NCI-H345 (cell line): ENCODE results near the gene MBD3L5.
"Not testable (repeated sequence)": the region's sequence is repeated elsewhere in the genome, so short reads cannot be mapped to it uniquely, and the experiment has no call there.

ENCODE experiments used
- DNase-seq: peaks from one replicate; lab custom pipeline; 2025; lab: John Stamatoyannopoulos, UW

The MBD3L5 gene

GRCh38 chr19:7030278-7030677 lies at the start of gene MBD3L5:
MBD3L5 (plus strand) TSS chr19:7030578; CDS start chr19:7030612, 34 bp downstream.
- DNase-seq: not testable (repeated sequence)

GRCh38 chr19:6983448-6983847 lies 46.9 kb upstream of the MBD3L5 start:
- no peak for DNase-seq

- no peak for DNase-seq
These were observed 42.5 kb upstream of the MBD3L5 start for GRCh38 chr19:6987850-6988249.

- DNase-seq: no peak
These were observed 42.1 kb upstream of the MBD3L5 start for GRCh38 chr19:6988257-6988656.

GRCh38 chr19:6995054-6995453 lies 35.3 kb upstream of the MBD3L5 start:
- DNase-seq: no peak

GRCh38 chr19:6996810-6997209 lies 33.6 kb upstream of the MBD3L5 start:
- DNase-seq: no peak

GRCh38 chr19:6997679-6998445 lies 32.5 kb upstream of the MBD3L5 start:
- no peak for DNase-seq

GRCh38 chr19:6999933-7000332 lies 30.4 kb upstream of the MBD3L5 start:
- DNase-seq: no peak

- no peak for DNase-seq
These were observed 30.0 kb upstream of the MBD3L5 start for GRCh38 chr19:7000333-7000732.

- DNase-seq: no peak
These were observed 29.6 kb upstream of the MBD3L5 start for GRCh38 chr19:7000816-7001215.

- no peak for DNase-seq
These were observed 26.0 kb upstream of the MBD3L5 start for GRCh38 chr19:7004313-7004931.

- no peak for DNase-seq
These were observed 24.2 kb upstream of the MBD3L5 start for GRCh38 chr19:7006135-7006704.

- no peak for DNase-seq
These were observed 22.5 kb upstream of the MBD3L5 start for GRCh38 chr19:7007859-7008258.

GRCh38 chr19:7010722-7011593 lies 19.4 kb upstream of the MBD3L5 start:
- no peak for DNase-seq

- DNase-seq: no peak
These were observed 16.7 kb upstream of the MBD3L5 start for GRCh38 chr19:7013678-7014077.

GRCh38 chr19:7018828-7019227 lies 11.6 kb upstream of the MBD3L5 start:
- no peak for DNase-seq

- DNase-seq: not testable (repeated sequence)
These were observed 9.0 kb upstream of the MBD3L5 start, which contains the start of gene MBD3L2B for GRCh38 chr19:7021331-7021730. MBD3L2B (minus strand) TSS chr19:7021431; CDS start chr19:7021397, 34 bp downstream.

GRCh38 chr19:7028790-7029189 lies 1.6 kb upstream of the MBD3L5 start:
- not testable (repeated sequence) for DNase-seq

- not testable (repeated sequence) for DNase-seq
These were observed 9.7 kb downstream of the MBD3L5 start, which contains the start of gene MBD3L4 for GRCh38 chr19:7040079-7040478. MBD3L4 (minus strand) TSS chr19:7040179; CDS start chr19:7040144, 35 bp downstream.

GRCh38 chr19:7041563-7041962 lies 11.2 kb downstream of the MBD3L5 start:
- not testable (repeated sequence) for DNase-seq

GRCh38 chr19:7049021-7049420 lies 18.6 kb downstream of the MBD3L5 start, which contains the start of gene MBD3L2:
MBD3L2 (plus strand) TSS chr19:7049321; CDS start chr19:7049374, 53 bp downstream.
- not testable (repeated sequence) for DNase-seq

- DNase-seq: not testable (repeated sequence)
These were observed 21.0 kb downstream of the MBD3L5 start for GRCh38 chr19:7051421-7051820.
